Pancreas (tissue), 10 donors: ENCODE measurements around the gene SYNE3. TPM values are rescaled to one million over a fixed set of nuclear protein-coding genes. Genes with fewer than 3 reads are reported as not detected.

Experiments used
- ATAC-seq, 4 donors: fragments of 200-7000 bp; cut with Tn5 transposase; one replicate each; pipeline versions ENCODE4 v1.8.0 to v1.9.1; 2020; ENCODE audit warnings: mild to moderate bottlenecking in 4 of 4, moderate library complexity in 4 of 4
- DNase-seq, 6 donors: peaks; one replicate each; pipeline ENCODE4 v3.0.0-alpha.2; 2020
- FAIRE-seq: peaks from 2 replicates; lab custom pipeline; 2012; peaks lifted over from hg19 to GRCh38; lab: Jason Lieb, UNC
- H3K27ac ChIP-seq, 4 donors: fragments of 200-600 bp; sonication (generic); 1 replicate in 3 of 4; 2 replicates in 1 of 4; pipeline versions ENCODE4 v1.5.0 to v1.8.0; 2020
- H3K27me3 ChIP-seq, 4 donors: fragments of 200-600 bp; one replicate each; pipeline ENCODE4 v1.8.0; 2021
- H3K36me3 ChIP-seq, 3 donors: fragments of 200-600 bp; sonication (generic) in 1 of 3; one replicate each; pipeline versions ENCODE4 v1.5.0 to v1.8.0; 2020 to 2021
- H3K4me1 ChIP-seq, 3 donors: fragments of 200-600 bp; one replicate each; pipeline ENCODE4 v1.8.0; 2021
- H3K4me3 ChIP-seq, 4 donors: fragments of 200-600 bp; sonication (generic) in 2 of 4; one replicate each; pipeline versions ENCODE4 v1.5.0 to v1.8.0; 2020 to 2021
- H3K9me3 ChIP-seq, 4 donors: fragments of 200-600 bp; one replicate each; pipeline ENCODE4 v1.8.0; 2021
- WGBS, 2 donors: extraction: QIAGEN DNeasy Blood & Tissue Kit; methylation state at CpG; one replicate each; pipeline ENCODE4 v1.1.7; 2013; 5-methylcytosine and 5-hydroxymethylcytosine counted together
- intact Hi-C, 3 donors: fragments of 100-400 bp; cut with DNase I; formaldehyde crosslinking; loops; one replicate each; pipeline versions ENCODE4 v1.11.1 to v1.14.2; 2022
- polyA plus RNA-seq, 2 donors: library from polyadenylated mRNA; stranded (reverse); fragments of 200-250 nt; gene quantifications; one replicate each; pipeline ENCODE4 v1.2.3, GENCODE V29; 2013
- total RNA-seq, 6 donors: library from RNA; stranded (reverse); fragmentation: NEBNext Ultra II Directional in 4 of 6; extraction: Animal tissue kit (Norgen Biotek cat#: 25700) in 4 of 6; gene quantifications; one replicate each; pipeline versions ENCODE4 v1.2.1 to v1.2.4, GENCODE V29; 2021 to 2023
- TF ChIP-seq, protein P1 (sequence below), 4 donors: fragments of 200-600 bp; sonication (generic) in 3 of 4; IDR thresholded peaks; one replicate each; pipeline versions ENCODE4 v1.5.0 to v1.8.0; 2021; ENCODE audit warnings: antibody characterized with exemption in 4 of 4
- donor health status: healthy with polysubstance abuse.
- donor health status: DM: no; HTN: no; CAD: no; lungs with moderate emphysema.
- donor health status: DM: no; HTN: no; CAD: no.
- donor health status: control.
- donor health status: control.
- donor health status: Bipolar disorder and iron deficiency.
- donor health status: DM: yes; HTN: yes; CAD: no.
- donor health status: DM: no; HTN: no; CAD: no.
- donor health status: DM: no; HTN: no; CAD: no.
- donor health status: DM: yes; HTN: yes; CAD: no.

The SYNE3 gene
- total and polyA plus RNA-seq, 8 donors: 0.54 to 4.5 (median 2.0) TPM

DNA sequence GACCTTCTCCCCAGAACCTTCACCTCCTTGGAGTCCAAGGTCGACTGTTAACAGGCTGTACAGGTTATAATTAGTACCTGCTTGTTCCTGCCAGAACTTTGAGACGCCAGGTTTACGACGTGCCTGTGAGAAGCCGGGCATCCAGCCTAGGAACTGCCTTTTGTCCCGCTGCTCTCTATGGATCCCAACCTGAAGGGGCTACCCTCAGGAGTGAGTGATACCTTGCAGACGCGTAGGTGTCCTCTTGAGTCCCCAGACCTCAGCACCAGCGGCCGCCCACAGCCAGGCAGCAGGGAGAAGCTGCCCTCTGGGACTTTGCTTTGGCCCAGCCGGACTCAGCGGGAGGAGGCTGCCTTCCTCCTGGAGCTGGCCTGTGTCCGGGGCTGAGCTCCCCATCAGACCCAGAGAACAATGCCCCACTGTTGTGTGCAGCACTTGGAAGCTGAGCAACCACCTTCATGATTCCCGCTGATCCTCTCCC is 16.2 kb downstream of the SYNE3 start:
- intact Hi-C loops: no loop called here
- Histone ChIP-seq H3K27me3 (no peaks in the 10 kb centered on the region), H3K4me1 (no peaks in the 10 kb centered on the region), H3K27ac (no peak overlapping the region), H3K4me3 (no peak overlapping the region), H3K36me3 (no peaks in the 10 kb centered on the region), H3K9me3 (no peaks in the 10 kb centered on the region)
- ATAC-seq: no peak
- TF ChIP-seq, protein P1, sequence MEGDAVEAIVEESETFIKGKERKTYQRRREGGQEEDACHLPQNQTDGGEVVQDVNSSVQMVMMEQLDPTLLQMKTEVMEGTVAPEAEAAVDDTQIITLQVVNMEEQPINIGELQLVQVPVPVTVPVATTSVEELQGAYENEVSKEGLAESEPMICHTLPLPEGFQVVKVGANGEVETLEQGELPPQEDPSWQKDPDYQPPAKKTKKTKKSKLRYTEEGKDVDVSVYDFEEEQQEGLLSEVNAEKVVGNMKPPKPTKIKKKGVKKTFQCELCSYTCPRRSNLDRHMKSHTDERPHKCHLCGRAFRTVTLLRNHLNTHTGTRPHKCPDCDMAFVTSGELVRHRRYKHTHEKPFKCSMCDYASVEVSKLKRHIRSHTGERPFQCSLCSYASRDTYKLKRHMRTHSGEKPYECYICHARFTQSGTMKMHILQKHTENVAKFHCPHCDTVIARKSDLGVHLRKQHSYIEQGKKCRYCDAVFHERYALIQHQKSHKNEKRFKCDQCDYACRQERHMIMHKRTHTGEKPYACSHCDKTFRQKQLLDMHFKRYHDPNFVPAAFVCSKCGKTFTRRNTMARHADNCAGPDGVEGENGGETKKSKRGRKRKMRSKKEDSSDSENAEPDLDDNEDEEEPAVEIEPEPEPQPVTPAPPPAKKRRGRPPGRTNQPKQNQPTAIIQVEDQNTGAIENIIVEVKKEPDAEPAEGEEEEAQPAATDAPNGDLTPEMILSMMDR (IDR thresholded peaks at IDR 0.05): no peak
- no peak for DNase-seq
- 54 to 59% methylated on average over 14 of the region's 14 CpGs for whole genome bisulfite sequencing, 2 donors
- no peak for FAIRE-seq

DNA sequence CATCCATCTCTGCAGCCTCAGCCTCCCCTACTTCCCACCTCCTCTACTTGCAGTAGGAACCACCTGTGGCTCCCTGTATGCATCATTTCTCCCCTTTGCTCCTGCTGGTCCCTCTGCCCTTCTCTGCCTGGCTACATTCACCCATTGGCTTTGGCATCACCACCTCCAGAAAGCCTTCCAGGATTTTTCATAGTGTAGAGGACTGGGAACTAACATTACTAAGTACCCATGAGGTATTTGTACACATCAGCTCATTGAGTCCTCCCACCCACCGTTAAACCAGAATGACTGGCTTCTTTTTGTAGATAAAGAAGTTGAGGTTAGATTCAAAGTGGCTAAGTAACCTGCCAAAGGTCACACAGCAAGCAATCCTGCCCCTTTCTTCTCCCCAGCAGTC is 17.1 kb downstream of the SYNE3 start:
- H3K9me3 ChIP-seq: no peaks in the 10 kb centered on the region
- H3K36me3 ChIP-seq: no peaks in the 10 kb centered on the region
- no peaks in the 10 kb centered on the region for H3K4me1 ChIP-seq
- H3K27ac ChIP-seq: no peak overlapping the region
- TF ChIP-seq, protein P1 (IDR thresholded peaks at IDR 0.05): no peak
- DNase-seq: no peak
- H3K4me3 ChIP-seq: no peak overlapping the region
- ATAC-seq: no peak
- FAIRE-seq: no peak
- 0 to 7% methylated on average over 1 of the region's 1 CpG for WGBS, 2 donors
- no peaks in the 10 kb centered on the region for H3K27me3 ChIP-seq
- intact Hi-C loops: no loop called here

DNA sequence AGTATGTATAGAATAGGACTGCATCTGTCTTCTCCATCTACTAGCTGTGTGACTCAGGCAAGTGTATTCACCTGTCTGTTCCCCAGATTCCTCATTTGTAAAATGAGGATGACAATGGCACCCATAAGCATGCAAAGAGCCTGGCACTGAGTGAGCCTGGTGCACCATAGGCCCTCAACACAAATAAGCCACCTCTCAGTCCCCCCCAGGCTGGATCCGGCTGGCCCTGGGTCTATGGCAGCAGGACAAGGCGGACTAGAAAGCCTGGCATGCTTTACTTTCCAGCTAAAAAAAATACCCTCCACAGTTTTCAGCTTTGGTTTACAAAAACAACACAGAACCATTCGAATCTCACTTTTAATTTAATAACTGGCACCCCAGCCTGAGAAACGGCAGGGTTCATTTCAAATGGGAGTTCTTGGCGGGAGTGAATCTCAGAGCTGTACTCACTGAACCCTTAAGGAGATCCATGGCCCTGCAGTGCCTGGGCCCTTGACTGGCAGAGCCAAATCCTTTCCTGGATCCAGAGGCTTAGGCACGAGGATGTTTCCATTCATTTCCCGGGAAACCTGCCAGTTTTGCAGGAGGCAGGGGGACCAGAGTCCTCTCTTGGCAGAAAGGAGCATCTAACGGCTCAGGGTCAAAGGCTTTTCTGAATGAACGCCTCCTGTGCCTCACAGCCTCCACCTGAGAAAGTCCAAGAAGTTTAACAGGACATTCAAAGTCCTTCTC is 17.7 kb downstream of the SYNE3 start:
- no peaks in the 10 kb centered on the region for H3K36me3 ChIP-seq
- H3K27me3 ChIP-seq: no peaks in the 10 kb centered on the region
- ATAC-seq (no peak), FAIRE-seq (no peak), DNase-seq (no peak)
- WGBS, 2 donors: 62 to 65% methylated on average over 9 of the region's 9 CpGs
- intact Hi-C loops: no loop called here
- H3K9me3 ChIP-seq: no peaks in the 10 kb centered on the region
- H3K4me1 ChIP-seq: no peaks in the 10 kb centered on the region
- H3K27ac ChIP-seq: no peak overlapping the region
- TF ChIP-seq, protein P1 (IDR thresholded peaks at IDR 0.05): no peak
- H3K4me3 ChIP-seq: no peak overlapping the region

DNA sequence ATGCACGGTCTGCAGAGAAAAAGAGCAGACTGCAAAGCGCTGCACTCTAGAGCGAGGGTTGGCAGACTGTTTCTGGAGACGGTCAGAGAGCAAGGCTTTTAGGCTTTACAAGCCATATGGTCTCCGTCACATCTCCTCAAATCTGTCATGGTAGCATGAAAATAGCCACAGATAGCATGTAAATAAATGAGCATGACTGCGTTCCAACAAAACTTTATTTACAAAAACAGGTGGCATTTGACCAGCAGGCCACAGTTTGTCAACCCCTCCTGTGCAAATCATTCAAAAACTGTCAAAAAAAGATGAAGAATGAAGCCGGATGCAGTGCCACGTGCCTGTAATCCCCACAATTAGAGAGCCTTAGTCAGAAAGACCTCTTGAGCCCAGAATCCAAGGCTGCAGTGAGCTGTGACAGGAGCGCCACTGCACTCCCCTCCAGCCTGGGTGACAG is 18.9 kb downstream of the SYNE3 start:
- FAIRE-seq (no peak), ATAC-seq (no peak), DNase-seq (no peak)
- no peaks in the 10 kb centered on the region for H3K9me3 ChIP-seq
- intact Hi-C loops: no loop called here
- 76 to 80% methylated on average over 9 of the region's 9 CpGs for WGBS, 2 donors
- TF ChIP-seq, protein P1 (IDR thresholded peaks at IDR 0.05): no peak
- H3K27me3 ChIP-seq: no peaks in the 10 kb centered on the region
- no peak overlapping the region for H3K4me3 ChIP-seq
- no peaks in the 10 kb centered on the region for H3K4me1 ChIP-seq
- no peaks in the 10 kb centered on the region for H3K36me3 ChIP-seq
- no peak overlapping the region for H3K27ac ChIP-seq

DNA sequence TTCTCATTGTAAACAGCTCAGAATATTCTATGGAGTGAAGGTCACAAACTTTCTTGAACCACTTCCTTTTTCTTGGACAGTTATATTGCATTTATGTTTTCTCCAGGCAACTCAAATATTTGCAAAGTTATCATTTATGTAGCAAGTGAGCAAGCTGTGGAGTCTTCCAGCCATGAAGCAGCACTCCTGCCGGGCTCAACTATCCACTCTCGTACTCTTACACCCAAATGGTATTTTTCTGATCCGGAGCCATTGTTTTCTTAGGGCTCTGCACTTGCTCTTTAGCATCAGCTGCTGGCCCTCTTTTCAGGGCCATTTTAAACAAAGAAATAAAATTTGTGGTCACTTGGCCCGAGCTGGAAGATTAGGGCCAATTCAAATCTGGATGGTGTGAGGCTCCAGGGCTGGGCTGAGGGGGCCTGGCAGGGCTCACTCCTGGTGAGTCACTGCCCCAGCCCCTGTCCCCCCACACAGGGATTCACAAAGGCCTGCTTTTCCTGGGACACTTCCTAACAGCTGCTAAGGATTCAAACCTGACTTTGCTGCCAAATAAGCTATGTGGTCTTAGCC is 19.7 kb downstream of the SYNE3 start:
- Histone ChIP-seq H3K36me3 (no peaks in the 10 kb centered on the region), H3K27me3 (no peaks in the 10 kb centered on the region), H3K9me3 (no peaks in the 10 kb centered on the region), H3K4me1 (no peaks in the 10 kb centered on the region), H3K27ac (no peak overlapping the region), H3K4me3 (no peak overlapping the region)
- FAIRE-seq: no peak
- intact Hi-C loops: no loop called here
- no peak for DNase-seq
- TF ChIP-seq, protein P1 (IDR thresholded peaks at IDR 0.05): no peak
- ATAC-seq: peak in 2 of 4 donors; percentile 12 to 36
- 36 to 50% methylated on average over 4 of the region's 4 CpGs for WGBS, 2 donors
